Esophagus muscularis mucosa (tissue), 4 donors: ENCODE results near the gene DGKB. TPM values are rescaled to one million over a fixed set of nuclear protein-coding genes. Genes with fewer than 3 reads are reported as not detected.

Experiments
- DNase-seq: peaks from one replicate; pipeline ENCODE4 v3.0.0-alpha.2; 2017; ENCODE audit errors: extremely low spot score
- H3K27ac ChIP-seq, 4 donors: fragments of 200-600 bp; sonication (generic); replicated peaks in 1 of 4; 1 replicate in 3 of 4; 2 replicates in 1 of 4; pipeline ENCODE4 v1.5.1; 2016 to 2019; ENCODE audit warnings: mild to moderate bottlenecking in 1 of 4
- H3K27me3 ChIP-seq, 4 donors: fragments of 200-600 bp; sonication (generic); one replicate each; pipeline versions ENCODE4 v1.5.1 to v1.6.0; 2016 to 2019
- H3K36me3 ChIP-seq, 4 donors: fragments of 200-600 bp; sonication (generic); one replicate each; pipeline ENCODE4 v1.5.1; 2016 to 2019
- H3K4me1 ChIP-seq, 4 donors: fragments of 200-600 bp; sonication (generic); one replicate each; pipeline ENCODE4 v1.5.1; 2016 to 2019
- H3K4me3 ChIP-seq, 4 donors: fragments of 200-600 bp; sonication (generic); 1 replicate in 2 of 4; 2 replicates in 2 of 4; pipeline ENCODE4 v1.5.1; 2016 to 2019; ENCODE audit warnings: mild to moderate bottlenecking in 4 of 4, moderate library complexity in 1 of 4
- H3K9me3 ChIP-seq, 4 donors: fragments of 200-600 bp; sonication (generic); 1 replicate in 3 of 4; 2 replicates in 1 of 4; pipeline ENCODE4 v1.5.1; 2016 to 2019
- CTCF ChIP-seq, 3 experiments: fragments of 200-600 bp in 2 of 3; fragments of 450-650 bp in 1 of 3; sonication (generic) in 2 of 3; IDR thresholded peaks; one replicate each; pipeline ENCODE4 v1.5.1; 2017 to 2019; ENCODE audit warnings: antibody characterized with exemption in 3 of 3, mild to moderate bottlenecking in 2 of 3, moderate library complexity in 1 of 3
- EP300 ChIP-seq: sonication (generic); formaldehyde crosslinking; IDR thresholded peaks from one replicate; pipeline ENCODE4 v1.6.1; 2017; ENCODE audit warnings: antibody characterized with exemption
- POLR2A ChIP-seq: fragments of 450-650 bp; IDR thresholded peaks from one replicate; pipeline ENCODE4 v1.6.1; 2017; ENCODE audit warnings: antibody characterized with exemption, moderate library complexity, mild to moderate bottlenecking, low read depth
- POLR2AphosphoS5 ChIP-seq, 2 donors: sonication (generic); formaldehyde crosslinking; IDR thresholded peaks; one replicate each; pipeline ENCODE4 v1.6.1; 2017; ENCODE audit warnings: antibody characterized with exemption in 2 of 2
- WGBS: methylation state at CpG from one replicate; pipeline ENCODE4 v1.1.5; 2018; 5-methylcytosine and 5-hydroxymethylcytosine counted together
- intact Hi-C: fragments of 100-400 bp; cut with DNase I; formaldehyde crosslinking; loops from one replicate; pipeline ENCODE4 v1.15.1; 2023
- total RNA-seq, 4 donors: library from RNA; depleted of rRNA; stranded (reverse); fragments of >200 nt; gene quantifications; one replicate each; pipeline versions ENCODE4 v1.1.0 to v1.2.1, GENCODE V29; 2016

Gene DGKB
- total RNA-seq, 4 donors from 2014 or later: 10.4 to 18.5 (median 16.0) TPM

DNA sequence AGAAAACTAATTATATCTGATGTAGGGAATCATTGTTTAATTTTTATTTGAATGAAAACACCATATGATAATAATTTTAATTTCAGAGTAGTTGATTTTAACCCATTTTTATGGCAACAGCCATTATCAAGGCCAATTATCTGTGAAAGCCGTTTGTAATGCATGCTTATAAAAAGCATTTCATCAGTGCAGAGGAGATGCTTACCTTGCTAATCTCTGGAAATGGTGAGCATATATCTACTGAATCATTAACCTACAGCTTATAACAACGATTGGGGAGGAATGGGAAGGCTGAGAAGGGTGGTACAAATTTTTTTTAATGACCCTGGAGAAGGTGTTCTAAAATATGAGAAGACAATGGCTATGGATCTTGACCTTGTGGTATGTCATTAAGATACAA, 235.6 kb downstream of the DGKB start:
- DNase-seq: no peak
- Histone ChIP-seq H3K36me3 (no peaks in the 10 kb centered on the region), H3K9me3 (no peaks in the 10 kb centered on the region), H3K4me3 (no peak overlapping the region), H3K4me1 (no peaks in the 10 kb centered on the region), H3K27ac (no peak overlapping the region), H3K27me3 (no peaks in the 10 kb centered on the region)
- intact Hi-C loops: no loop called here
- TF ChIP-seq CTCF (IDR thresholded peaks at IDR 0.05) (no peak), POLR2A (no peak), POLR2AphosphoS5 (IDR thresholded peaks at IDR 0.05) (no peak), EP300 (no peak)
- 69% methylated on average over 2 of the region's 2 CpGs for WGBS

GRCh38 chr7:14666304-14666703, 236.2 kb downstream of the DGKB start:
- DNase-seq: no peak
- no peaks in the 10 kb centered on the region for H3K9me3 ChIP-seq
- no peak overlapping the region for H3K4me3 ChIP-seq
- intact Hi-C loops: no loop called here
- H3K27ac ChIP-seq: no peak overlapping the region
- H3K36me3 ChIP-seq: no peaks in the 10 kb centered on the region
- TF ChIP-seq POLR2AphosphoS5 (IDR thresholded peaks at IDR 0.05) (no peak), EP300 (no peak), POLR2A (no peak), CTCF (IDR thresholded peaks at IDR 0.05) (no peak)
- H3K27me3 ChIP-seq: no peaks in the 10 kb centered on the region
- no peaks in the 10 kb centered on the region for H3K4me1 ChIP-seq
- 66% methylated on average over 1 of the region's 1 CpG for WGBS

GRCh38 chr7:14639801-14640200, 262.8 kb downstream of the DGKB start:
- H3K27me3 ChIP-seq: no peaks in the 10 kb centered on the region
- intact Hi-C loops: no loop called here
- peaks cover 0 to 15% (median under 1%) of the 10 kb centered on the region in 4 donors for H3K9me3 ChIP-seq
- peaks cover 0 to 16% (median 13%) of the 10 kb centered on the region in 4 donors for H3K4me1 ChIP-seq
- 75% methylated on average over 1 of the region's 1 CpG for WGBS
- H3K36me3 ChIP-seq: peaks cover 0 to 9% (median 2%) of the 10 kb centered on the region in 4 donors
- no peak overlapping the region for H3K4me3 ChIP-seq
- no peak overlapping the region for H3K27ac ChIP-seq
- TF ChIP-seq POLR2A (no peak), POLR2AphosphoS5 (IDR thresholded peaks at IDR 0.05) (no peak), CTCF (IDR thresholded peaks at IDR 0.05) (no peak), EP300 (no peak)
- no peak for DNase-seq

DNA sequence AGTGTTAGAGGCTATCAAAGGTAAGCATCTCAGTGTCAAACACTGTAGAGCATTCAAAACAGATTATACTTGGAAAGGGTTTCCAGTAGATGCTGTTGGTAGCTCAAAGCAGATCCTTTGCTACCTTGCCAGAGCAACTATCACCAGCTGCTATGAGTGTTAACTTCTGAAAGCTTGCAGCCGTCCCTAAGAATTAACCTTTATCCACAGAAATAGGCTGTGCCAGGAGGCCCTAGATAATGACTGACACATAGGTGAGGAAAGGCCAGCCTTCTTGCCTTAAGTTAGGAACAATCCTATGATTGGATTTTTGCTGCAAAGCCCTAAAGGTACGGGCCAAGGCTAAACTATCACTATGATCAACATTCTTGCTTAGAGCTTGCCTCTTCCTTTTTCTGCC, 263.2 kb downstream of the DGKB start:
- H3K9me3 ChIP-seq: peaks cover 0 to 11% (median 0%) of the 10 kb centered on the region in 4 donors
- H3K36me3 ChIP-seq: peaks cover 0 to 7% (median 0%) of the 10 kb centered on the region in 4 donors
- H3K4me1 ChIP-seq: peaks cover 0 to 16% (median 13%) of the 10 kb centered on the region in 4 donors
- no peak overlapping the region for H3K27ac ChIP-seq
- no peaks in the 10 kb centered on the region for H3K27me3 ChIP-seq
- no peak for DNase-seq
- TF ChIP-seq CTCF (IDR thresholded peaks at IDR 0.05) (no peak), EP300 (no peak), POLR2AphosphoS5 (IDR thresholded peaks at IDR 0.05) (no peak), POLR2A (no peak)
- no peak overlapping the region for H3K4me3 ChIP-seq
- 50% methylated on average over 2 of the region's 2 CpGs for WGBS
- intact Hi-C loops: no loop called here

DNA sequence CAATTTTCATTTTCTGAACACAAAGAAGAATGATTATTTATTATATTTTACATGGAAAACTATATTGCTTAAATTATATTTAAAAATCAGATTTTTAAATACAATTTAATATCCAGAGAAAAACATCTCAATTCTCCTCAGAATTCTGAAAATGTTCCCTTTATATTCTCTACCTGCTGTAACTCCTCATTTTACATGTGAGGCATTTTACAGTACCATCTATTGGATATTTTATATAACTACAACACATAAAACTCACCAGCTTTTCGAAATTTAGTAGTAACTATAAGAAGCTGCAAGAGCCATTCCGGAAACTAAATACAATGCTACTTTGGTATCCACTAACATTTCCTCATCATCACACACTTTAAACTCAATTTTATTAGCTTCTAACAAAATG, 264.6 kb downstream of the DGKB start:
- no peaks in the 10 kb centered on the region for H3K36me3 ChIP-seq
- H3K27ac ChIP-seq: no peak overlapping the region
- 78% methylated on average over 2 of the region's 2 CpGs for WGBS
- H3K4me1 ChIP-seq: peaks cover 0 to 16% (median 13%) of the 10 kb centered on the region in 4 donors
- no peaks in the 10 kb centered on the region for H3K9me3 ChIP-seq
- TF ChIP-seq EP300 (no peak), POLR2AphosphoS5 (IDR thresholded peaks at IDR 0.05) (no peak), POLR2A (no peak), CTCF (IDR thresholded peaks at IDR 0.05) (no peak)
- no peaks in the 10 kb centered on the region for H3K27me3 ChIP-seq
- intact Hi-C loops: no loop called here
- DNase-seq: no peak
- H3K4me3 ChIP-seq: no peak overlapping the region
